HG03097 (cell line): ENCODE data around the gene ARHGEF12.

ENCODE experiments used
- ATAC-seq: cut with Tn5 transposase; IDR thresholded peaks from one replicate; pipeline ENCODE4 v1.9.1; 2021; ENCODE audit not compliant: unreplicated experiment, low FRiP score

ARHGEF12 gene, protein sequence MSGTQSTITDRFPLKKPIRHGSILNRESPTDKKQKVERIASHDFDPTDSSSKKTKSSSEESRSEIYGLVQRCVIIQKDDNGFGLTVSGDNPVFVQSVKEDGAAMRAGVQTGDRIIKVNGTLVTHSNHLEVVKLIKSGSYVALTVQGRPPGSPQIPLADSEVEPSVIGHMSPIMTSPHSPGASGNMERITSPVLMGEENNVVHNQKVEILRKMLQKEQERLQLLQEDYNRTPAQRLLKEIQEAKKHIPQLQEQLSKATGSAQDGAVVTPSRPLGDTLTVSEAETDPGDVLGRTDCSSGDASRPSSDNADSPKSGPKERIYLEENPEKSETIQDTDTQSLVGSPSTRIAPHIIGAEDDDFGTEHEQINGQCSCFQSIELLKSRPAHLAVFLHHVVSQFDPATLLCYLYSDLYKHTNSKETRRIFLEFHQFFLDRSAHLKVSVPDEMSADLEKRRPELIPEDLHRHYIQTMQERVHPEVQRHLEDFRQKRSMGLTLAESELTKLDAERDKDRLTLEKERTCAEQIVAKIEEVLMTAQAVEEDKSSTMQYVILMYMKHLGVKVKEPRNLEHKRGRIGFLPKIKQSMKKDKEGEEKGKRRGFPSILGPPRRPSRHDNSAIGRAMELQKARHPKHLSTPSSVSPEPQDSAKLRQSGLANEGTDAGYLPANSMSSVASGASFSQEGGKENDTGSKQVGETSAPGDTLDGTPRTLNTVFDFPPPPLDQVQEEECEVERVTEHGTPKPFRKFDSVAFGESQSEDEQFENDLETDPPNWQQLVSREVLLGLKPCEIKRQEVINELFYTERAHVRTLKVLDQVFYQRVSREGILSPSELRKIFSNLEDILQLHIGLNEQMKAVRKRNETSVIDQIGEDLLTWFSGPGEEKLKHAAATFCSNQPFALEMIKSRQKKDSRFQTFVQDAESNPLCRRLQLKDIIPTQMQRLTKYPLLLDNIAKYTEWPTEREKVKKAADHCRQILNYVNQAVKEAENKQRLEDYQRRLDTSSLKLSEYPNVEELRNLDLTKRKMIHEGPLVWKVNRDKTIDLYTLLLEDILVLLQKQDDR (N-terminal part only)

GRCh38 chr11:120335908-120336640 lies at the start of gene ARHGEF12:
Gene ARHGEF12, plus strand, starts transcription at chr11:120336413. Its CDS starts 831 bp downstream, at chr11:120337244.
- peak; percentile 54 for ATAC-seq

GRCh38 chr11:120288021-120288420 lies 48.2 kb upstream of the ARHGEF12 start:
- ATAC-seq = no peak

- no peak for ATAC-seq
These were observed 46.8 kb upstream of the ARHGEF12 start for GRCh38 chr11:120289426-120289825.

GRCh38 chr11:120290956-120291355 lies 45.3 kb upstream of the ARHGEF12 start:
- no peak for ATAC-seq

GRCh38 chr11:120293038-120293800 lies 43.0 kb upstream of the ARHGEF12 start:
- no peak for ATAC-seq

DNA sequence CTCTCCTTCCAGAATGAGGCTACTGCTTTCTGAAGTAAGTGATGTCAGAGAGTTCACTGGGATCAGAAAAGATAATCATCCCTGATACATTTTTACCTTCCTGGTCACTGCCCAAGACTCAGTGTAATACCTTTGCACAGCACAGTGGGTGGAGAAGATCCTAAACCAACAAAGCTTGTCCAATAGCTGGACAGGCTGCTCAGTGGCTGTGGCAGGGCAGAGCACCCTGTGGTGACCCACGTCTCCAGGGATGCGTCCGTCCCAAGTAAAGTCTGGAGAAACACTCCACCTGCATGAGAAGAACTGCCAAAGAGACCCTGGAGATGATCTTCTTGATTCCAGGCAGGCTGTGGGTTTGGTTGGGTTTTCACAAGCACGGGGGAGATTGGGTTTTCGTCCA lies 42.1 kb upstream of the ARHGEF12 start:
- ATAC-seq = no peak

DNA sequence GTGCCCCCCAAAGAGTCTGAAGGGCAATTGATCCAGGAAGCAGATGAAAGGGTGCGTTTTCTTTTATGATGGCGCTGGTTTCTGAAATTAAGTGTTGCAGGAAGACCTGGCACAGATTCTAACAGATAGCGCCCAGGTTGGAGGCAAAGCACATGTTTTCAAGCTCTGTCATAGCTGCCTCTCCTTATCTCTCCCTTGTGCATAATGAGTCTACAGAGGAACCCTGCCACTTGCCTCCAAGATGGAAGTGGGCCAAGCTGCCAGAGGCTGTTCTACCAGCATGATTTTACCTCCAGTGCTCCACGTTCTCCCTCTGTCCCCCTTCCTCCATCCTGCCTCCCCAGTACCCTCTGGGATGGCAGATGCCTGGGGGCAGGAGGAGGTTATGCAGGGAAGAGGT lies 41.1 kb upstream of the ARHGEF12 start:
- ATAC-seq = no peak

DNA sequence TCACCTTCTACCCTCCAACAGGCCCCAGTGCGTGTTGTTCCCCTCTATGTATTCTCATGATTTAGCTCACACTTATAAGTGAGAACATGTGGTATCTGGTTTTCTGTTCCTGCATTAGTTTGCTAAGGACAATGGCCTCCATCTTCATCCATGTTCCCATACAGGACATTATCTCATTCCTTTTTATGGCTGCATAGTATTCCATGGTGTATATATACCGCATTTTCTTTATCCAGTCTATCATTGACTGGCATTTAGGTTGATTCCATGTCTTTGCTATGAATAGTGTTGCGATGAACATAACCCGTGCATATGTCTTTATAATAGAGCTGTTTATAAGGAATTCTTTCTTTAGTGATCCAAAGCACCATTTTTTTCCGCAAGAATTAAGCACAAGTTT lies 39.7 kb upstream of the ARHGEF12 start:
- no peak for ATAC-seq

- ATAC-seq = no peak
These were observed 37.8 kb upstream of the ARHGEF12 start for GRCh38 chr11:120298461-120298860.

DNA sequence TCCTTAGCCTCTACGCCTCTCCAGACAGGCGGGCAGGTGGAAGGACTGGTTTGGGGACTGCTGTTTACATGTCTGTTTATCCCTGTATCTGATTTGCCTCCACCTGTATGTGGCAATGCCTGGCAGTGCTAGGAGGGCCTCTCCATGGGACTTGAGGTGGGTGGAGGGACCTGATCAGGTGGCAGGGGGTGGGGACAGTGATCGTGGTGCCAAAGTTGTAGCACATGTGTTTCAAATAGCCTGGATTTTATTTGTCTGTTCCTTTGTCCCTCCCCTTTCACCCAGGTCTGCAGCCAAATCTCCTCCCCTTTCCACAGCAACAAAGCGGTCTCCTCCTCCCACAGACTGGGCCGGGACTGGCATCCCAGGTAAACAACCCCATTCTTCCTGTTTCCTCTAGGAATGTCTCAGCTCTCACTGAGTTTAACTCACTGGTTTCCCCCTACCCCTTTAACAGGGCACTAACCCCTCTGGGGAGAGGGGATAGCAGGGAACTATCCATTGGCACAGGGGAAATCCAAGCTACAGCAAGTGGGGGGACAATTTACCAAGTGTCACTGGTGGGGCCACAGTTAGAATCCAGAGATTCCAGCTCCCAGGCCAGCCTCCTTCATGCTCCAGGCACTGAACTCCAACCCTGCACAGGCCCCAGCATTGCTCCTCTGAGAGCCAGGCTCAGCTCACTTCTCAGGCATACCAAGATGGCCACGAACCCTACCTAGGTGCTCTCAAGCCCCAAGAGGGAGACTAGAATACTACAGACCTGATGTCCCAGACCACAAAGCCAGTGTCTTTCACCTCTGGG lies 34.0 kb upstream of the ARHGEF12 start:
- no peak for ATAC-seq

DNA sequence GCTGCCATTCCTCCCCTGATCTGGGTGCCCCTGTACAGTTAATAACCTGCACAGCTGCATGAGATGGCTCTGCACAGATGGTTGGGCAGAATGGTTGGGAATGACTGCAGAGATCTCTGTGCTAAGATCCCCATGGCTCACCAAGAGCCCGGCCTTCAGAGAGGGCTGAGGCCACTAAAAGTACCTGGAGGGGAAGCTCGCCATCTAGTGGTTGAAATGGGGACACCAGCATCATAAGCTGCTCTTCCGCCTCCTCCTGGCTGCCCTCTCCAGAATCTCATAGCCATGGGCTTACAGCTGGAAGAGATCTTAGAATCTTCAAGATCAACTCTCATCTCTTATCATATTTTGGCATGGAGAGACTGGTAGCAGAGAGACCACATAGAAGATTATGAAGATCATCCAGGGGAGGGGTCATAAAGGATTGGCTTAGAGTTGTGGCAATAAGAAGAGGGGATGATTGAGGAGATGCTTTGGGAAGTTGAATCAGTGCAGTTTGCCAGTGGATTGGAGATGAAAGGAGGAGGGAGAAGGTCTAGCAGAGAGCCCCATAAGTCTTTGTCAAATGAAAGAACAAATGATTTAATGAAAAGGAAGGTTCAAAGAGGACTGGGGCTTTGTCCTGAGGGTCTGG lies 33.1 kb upstream of the ARHGEF12 start:
- ATAC-seq = no peak

GRCh38 chr11:120304526-120304925 lies 31.7 kb upstream of the ARHGEF12 start:
- ATAC-seq = no peak

DNA sequence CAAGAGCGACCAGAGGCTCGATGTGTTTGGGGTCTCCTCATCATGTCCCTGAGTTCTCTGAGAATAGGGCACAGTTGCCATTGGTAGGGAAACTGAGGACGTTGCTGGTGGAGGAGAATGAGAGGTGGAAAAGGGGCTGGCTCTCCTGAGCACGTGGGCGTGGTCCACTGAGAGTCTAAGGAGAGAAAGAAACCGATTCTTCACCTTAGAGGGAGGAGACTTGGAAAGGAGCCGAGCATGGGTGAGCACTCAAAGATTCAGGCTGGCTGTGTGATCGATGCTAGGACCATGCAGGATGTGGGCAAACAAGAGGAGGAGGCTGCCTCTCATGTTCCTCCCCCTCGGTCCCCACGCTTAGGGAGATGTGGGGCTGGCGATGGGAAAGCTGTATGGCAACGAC lies 30.9 kb upstream of the ARHGEF12 start:
- ATAC-seq = no peak

GRCh38 chr11:120306519-120307242 lies 29.5 kb upstream of the ARHGEF12 start:
- no peak for ATAC-seq

DNA sequence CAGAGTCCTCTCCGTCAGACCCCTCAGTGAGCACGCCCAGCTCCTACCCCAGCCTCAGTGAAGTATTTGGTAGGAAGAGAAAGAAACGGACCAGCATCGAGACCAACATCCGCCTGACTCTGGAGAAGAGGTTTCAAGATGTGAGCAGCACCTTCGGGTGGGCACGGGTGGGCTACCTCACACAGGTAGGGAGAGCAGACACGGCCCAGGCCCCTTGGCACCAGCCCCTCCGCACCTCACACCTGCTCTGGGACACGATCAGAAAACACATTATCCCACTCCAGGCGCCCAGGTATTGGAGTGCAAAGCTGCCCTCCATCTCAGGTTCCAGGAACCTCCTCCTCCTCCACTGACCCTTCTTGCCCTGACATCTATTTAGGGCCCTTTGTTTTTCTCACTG lies 28.7 kb upstream of the ARHGEF12 start:
- no peak for ATAC-seq

DNA sequence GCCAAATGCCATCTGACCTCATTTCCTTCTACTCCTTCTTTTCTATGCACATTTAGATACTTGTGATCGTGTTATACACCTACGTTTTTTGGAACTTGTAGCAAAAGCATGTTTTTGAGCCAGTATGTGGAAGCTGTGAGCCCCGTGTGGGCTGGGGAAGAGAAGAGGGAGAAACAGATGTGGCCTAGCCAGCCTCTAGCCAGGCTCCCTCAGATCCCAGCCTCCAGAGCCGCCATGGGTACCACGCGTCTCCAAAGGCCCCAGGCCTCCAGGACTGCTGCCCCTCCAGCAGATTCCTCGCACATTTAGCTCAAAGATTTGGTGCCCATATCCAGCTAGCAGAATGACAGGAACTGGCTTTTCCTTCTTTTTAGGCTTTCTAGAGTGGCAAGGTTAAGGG lies 28.1 kb upstream of the ARHGEF12 start:
- no peak for ATAC-seq

GRCh38 chr11:120310870-120311269 lies 25.3 kb upstream of the ARHGEF12 start:
- ATAC-seq = no peak

- ATAC-seq = no peak
These were observed 21.4 kb upstream of the ARHGEF12 start for GRCh38 chr11:120314861-120315260.
